ENCODE data around the gene NENF.

- no peak for TF ChIP-seq CTCF (conservative IDR thresholded peaks at IDR 0.05 in 1 of 2, IDR thresholded peaks at IDR 0.05 in 1 of 2; ENCODE audit: extremely low read depth in 1 of 2, insufficient read depth in 1 of 2, low read depth in 1 of 2, low read length in 2 of 2)
- TF ChIP-seq EZH2 (IDR thresholded peaks at IDR 0.05; ENCODE audit: borderline replicate concordance, low read length) = no peak
These were observed 45.8 kb downstream of the NENF start for GRCh38 chr1:212478467-212479025.
